GM18517 (cell line): ENCODE results near the gene ANKRD23.
"Not testable (repeated sequence)": the region's sequence is repeated elsewhere in the genome, so short reads cannot be mapped to it uniquely, and the experiment has no call there.

Experiments used
- ATAC-seq: cut with Tn5 transposase; IDR thresholded peaks from one replicate; pipeline ENCODE4 v1.9.1; 2021; ENCODE audit warnings: mild to moderate bottlenecking, moderate library complexity; ENCODE audit not compliant: unreplicated experiment

Gene ANKRD23

GRCh38 chr2:96864343-96865091 is 20.7 kb upstream of the ANKRD23 start:
- no peak for ATAC-seq

DNA sequence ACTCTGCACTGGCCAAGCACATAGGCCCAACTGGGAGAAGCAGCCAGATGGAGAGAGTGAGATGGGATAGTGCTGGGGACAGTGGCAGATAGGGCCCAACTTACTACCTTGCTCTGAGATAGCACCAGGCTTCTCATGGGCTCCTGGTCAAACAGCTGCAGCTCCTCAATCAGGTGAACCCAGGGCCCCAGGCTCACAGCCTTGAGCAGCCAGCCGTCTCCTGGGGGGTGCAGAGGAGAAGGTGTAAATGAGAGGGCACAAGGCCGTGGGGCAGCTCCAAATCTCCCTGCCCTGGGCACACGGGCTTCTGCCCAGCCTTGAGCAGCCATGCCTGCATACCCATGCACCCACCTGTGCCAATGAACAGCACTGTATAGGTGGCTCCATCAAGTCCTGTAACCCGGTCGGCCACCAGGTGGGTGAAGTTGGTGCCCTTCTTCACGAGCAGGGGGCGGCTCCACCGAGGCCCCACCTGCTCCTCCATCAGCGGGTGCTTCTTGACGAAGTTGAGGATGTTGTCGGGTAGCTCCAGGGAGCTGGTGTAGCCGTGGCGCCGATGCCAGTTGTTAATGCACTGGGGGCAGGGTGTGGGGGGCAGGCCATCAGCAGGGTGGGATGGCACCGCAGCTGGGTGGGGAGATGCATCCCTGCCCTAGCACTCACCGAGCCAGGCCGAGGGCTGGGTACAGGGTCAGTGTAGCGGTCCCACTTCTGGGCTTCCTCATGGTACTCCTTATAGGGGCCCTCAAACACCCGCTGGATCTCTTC is 19.9 kb upstream of the ANKRD23 start:
- no peak for ATAC-seq

DNA sequence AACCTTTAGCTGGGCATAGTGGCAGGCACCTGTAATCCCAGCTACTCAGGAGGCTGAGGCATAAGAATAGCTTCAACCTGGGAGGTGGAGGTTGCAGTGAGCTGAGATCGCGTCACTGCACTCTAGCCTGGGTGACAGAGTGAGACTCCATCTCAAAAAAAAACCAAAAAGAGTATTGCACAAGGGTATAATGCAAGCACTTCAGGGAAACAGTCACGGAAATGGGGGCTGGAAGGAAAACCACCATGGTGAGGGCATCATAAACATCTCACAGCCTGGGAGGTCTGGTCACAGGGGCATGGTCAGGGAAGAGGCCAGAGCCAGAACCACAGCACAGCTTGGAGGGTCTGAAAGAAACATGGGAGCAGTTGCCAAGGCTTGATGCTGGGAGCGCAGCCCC is 19.2 kb upstream of the ANKRD23 start:
- not testable (repeated sequence) for ATAC-seq

GRCh38 chr2:96861074-96861473 is 17.3 kb upstream of the ANKRD23 start:
- no peak for ATAC-seq

DNA sequence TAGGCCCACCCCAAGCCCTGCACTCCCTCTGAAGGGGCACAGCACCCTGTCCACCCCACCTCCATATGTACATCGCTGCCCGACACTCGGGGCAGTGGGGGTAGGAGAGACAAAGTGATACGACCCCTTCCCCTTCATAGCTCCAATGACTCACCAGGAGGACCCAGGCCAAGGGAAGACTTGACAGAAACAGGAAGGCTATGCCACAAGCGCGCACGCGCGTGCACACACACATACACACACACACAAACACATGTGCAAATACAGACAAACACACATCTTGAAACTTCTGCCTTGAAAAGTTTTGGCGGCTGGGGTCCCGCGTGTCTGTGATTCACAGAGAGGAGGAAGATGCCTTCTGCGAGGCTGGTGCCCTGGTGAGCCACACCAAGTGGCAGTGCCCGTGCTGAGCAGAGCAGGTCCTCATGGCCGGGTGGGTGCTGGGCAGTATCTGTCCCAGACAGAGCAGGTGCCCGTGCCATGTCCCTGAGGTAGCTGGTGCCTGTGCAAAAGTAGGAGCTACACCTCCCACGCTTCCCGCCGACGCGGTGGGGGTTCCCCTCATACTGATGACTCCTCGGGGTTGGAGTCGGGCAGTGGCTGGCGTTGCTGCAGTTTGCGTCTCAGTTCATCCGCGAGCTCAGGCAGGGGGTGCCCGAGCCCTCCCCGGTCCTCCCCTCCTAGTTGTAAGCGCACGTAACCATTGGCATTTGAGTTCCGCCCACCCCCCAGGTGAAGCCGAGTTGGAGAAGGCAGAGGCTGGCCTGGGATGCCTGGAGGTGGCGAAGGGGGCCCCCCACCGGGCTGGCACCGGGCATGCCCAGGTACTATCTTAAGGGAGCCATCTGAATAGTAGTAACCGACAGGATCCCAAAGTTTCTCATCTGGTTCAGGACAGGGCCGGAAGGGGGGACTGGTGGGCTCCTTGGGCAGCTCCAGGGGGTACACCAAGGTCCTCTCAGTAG is 16.5 kb upstream of the ANKRD23 start:
- no peak for ATAC-seq

DNA sequence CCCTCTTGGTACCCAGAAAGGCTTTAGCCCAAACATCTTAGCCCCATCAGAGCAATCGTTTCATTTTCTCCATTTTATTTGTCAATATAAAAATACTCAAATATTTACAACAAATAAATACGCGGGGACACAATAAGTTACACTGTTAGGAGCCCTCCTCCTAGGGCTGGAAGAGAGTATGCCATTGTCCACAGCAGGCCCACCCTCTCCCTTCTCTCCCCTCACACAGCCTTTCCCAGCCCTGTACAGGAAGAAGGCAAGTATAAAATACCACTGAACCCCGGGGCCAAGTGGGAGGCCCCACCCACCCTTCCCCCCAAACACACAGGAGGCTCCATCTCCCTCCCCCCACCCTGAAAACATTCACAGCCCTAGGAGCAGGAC is 15.9 kb upstream of the ANKRD23 start:
- ATAC-seq, result no peak

- ATAC-seq, result no peak
These were observed 15.4 kb upstream of the ANKRD23 start for GRCh38 chr2:96859099-96859649.

DNA sequence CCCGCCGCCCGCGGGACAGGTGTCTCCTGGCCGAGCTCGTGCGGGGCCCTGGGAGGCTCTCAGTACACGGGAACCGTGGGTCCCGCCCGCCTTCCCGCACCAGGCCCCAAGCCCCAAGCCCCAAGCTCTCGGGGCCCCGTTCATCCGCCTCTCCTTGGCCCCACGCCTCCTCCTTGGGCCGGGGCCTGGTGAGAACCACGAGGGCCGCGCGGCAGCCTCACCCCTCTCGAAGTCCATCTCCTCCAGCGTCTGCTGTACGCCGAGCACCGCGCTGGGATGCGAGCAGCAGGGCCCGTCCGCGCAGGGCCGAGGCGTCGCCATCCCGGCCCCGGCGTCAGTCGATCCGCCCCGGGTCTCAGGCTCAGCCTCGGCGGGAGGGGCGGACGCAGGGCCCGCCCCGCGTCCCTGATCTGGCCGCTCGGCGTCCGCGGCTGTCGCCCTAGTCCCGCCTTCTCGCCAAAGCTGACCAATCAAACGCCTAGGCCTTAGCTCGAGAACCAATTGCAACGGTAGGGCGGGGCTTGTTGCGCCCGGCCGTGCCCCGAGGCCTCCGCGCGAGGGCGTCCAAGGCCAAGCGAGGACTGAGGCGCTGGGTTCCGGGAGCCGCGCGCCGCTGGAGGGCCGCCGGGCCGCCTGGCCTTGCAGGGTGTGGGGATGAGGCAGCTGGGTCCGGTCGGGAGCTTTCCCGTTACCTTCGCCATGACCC is 14.0 kb upstream of the ANKRD23 start, which contains the start of gene ANKRD39:
ANKRD39 (minus strand) TSS at position 350 of the 706 bp plus-strand sequence; CDS start at position 321, 29 bp downstream.
- peak; percentile 91 for ATAC-seq

DNA sequence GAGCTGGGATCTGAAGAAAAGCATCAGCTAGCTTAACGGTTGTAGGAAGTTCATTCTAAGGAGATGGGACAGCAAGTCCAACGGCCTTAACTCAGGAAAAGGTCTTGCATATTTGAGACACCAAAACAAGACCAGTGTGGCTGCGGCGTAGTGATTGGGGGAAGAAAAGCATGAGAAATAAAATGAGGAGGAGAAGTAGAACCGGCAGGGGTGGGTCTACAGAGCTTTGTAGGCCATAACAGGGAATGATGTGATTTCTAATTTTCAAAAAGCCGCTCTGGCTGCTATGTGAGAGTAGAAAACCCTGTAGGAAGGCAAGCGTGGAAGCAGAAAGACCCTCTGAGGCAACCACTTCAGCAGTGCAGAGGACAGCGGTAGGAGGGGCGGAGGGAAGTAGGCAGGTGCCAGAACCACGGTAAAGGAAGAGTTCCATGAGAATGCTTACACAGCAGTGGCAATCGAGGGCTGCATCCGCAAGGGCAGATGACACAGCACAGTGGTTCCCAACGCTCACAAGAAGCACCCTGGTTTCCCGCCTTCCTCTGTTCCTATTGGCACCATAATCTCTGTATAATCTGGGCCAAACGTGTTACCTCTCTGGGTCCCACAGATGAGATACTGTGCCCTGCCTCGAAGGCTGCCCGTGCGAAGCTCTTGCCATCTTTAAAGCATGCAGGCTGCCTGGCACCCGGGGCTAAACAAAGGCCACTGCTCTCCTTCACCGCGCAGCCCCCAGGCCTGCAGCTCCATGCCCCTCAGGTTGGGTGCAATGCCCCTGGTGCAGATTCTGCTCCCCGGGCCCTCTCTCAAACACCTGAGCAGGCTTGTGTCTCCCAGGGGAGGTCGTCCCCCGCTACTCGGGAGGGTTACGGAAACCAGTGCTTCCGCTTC is 13.2 kb upstream of the ANKRD23 start:
- no peak for ATAC-seq

DNA sequence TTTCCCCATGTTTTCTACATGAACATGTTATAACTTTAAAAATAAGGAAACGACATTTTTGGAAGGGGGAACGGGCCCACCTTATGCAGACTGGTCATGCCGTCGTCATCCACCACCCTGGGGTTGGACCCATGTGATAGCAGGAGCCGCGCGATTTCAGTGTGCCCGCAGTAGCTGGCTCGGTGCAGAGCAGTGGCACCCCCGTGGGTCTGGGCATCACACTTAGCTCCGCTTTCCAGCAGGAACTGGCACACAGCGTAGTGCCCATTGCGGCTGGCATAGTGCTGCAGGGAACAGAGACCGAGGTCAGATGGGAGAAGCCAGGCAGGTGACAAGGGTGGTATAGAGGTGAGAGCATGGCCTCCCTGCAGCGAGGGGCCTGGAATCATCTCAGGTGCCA is 9.5 kb upstream of the ANKRD23 start:
- ATAC-seq, result no peak

DNA sequence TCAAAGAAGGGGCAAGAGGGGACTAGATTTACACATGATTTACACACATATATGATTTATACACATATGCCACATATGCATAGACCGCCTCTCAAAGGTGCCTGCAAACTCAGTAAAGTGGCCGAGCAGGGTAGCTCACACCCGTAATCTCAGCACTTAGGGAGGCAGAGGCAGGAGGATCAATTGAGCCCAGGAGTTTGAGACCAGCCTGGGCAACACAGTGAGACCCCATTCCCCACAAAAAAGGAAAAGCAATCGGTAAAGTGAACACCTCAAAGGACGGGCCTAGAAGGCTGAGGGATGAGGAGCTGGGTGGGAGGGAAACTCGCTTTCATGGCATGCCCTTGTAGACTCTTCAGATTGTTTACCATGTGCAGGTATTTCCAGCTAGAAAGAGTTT is 8.8 kb upstream of the ANKRD23 start:
- ATAC-seq, result no peak

- ATAC-seq, result no peak
These were observed 4.4 kb upstream of the ANKRD23 start for GRCh38 chr2:96848264-96848663.

DNA sequence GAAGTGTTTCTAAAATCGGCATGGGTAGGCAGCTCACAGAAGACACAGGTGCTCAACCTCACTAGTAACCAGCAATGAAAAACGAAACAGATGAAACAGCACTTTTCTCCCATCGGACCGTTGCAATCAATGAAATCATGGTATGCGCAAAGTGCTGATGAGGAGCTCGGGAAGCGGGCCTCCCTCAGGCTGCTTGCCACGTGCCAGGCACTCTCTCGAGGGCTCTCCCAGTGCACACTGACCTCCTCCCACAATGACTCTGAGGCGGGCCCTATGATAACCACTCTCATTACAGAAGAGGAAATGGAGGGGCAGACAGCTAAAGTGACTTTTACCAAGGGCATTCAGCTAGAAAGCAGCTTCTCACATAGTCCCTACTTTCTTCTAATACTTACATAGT is 3.8 kb upstream of the ANKRD23 start:
- ATAC-seq, result no peak

DNA sequence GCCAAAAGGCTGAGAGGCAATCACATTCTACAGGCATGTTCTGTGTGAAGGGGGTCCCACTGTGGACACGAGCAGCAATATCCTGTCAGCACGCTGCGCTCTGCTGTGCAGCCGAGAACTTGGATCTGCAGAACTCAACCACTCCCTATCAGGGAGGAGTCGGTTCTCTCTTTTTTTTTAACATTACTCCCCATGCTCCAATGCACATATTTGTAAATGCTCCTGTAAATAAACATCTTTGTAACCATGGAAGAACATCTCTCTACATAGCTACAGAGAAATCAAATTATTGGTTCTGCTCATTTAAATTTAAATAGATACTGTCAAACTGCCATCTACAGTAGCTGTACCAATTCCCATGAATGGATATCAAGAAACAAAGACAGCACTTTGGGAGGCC is 3.0 kb upstream of the ANKRD23 start:
- ATAC-seq, result no peak

DNA sequence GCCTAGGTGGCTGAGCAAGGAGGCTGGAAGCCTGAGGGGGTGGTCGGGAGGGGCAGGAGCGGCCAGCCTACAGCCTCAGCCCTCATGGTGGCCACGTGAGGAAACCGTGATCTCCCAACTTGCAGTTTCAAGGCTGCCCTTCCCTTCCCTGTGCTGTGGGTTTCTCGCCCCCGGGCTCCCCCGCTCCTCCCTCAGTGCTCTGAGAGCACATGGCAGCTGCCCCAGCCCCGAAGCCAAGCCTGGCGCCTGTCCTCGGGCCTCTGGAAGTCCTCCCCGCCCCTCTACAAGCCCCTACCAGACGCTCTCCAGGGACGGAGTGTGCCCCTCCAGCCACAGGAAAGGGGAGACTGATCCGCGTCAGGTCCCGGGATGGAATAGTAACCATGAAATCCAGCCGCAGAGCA is 586 bp upstream of the ANKRD23 start:
- ATAC-seq, result no peak

- ATAC-seq, result no peak
These were observed 1.2 kb downstream of the ANKRD23 start for GRCh38 chr2:96842600-96842999.

DNA sequence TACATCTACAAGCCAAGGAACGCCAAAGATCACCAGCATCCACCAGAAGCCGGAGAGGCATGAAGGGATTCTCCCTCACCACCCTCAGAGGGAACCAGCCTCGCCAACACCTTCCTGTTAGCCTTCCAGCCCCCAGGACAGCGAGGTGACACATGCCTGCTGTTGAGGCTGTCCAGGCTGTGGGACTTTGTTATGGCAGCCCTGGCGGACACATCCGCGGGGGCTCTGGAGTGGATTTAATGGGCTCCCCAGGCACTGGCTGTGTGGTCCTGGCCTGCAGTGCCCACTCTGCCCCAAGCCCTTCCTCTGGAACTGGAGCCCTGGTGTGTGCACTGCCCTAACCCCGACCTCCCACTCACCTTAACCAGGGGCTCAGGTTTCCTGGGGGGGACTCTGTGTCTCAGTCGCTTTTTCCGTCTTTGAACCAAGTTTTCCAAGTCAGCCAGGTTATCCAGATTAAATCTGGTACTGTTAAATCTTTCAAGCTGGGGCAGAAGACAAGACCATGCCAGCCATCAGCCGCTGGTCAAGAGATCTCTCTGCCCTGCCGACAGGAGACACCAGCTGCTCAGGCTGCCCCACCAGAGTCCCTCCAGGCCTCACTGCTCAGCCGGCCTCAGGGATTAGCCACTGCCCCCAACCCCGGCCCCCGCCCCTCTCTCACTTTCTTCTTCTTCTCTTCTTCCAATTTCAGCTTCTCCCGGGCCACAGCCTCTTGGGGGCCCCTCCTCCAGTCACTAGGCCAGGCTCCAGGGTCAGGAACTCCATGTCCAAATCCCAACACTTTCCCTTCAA is 1.9 kb downstream of the ANKRD23 start:
- ATAC-seq, result no peak
